Esophagus muscularis mucosa (tissue), 3 donors: ENCODE results near the gene UBL4B.

Experiments used
- POLR2A ChIP-seq: fragments of 450-650 bp; IDR thresholded peaks from one replicate; pipeline ENCODE4 v1.6.1; 2017; ENCODE audit warnings: antibody characterized with exemption, moderate library complexity, mild to moderate bottlenecking, low read depth
- POLR2AphosphoS5 ChIP-seq, 2 donors: sonication (generic); formaldehyde crosslinking; IDR thresholded peaks; one replicate each; pipeline ENCODE4 v1.6.1; 2017; ENCODE audit warnings: antibody characterized with exemption in 2 of 2
- TF ChIP-seq, protein P1 (sequence below), 3 experiments: fragments of 200-600 bp in 2 of 3; fragments of 450-650 bp in 1 of 3; sonication (generic) in 2 of 3; IDR thresholded peaks; one replicate each; pipeline ENCODE4 v1.5.1; 2017 to 2019; ENCODE audit warnings: antibody characterized with exemption in 3 of 3, mild to moderate bottlenecking in 2 of 3, moderate library complexity in 1 of 3

DNA sequence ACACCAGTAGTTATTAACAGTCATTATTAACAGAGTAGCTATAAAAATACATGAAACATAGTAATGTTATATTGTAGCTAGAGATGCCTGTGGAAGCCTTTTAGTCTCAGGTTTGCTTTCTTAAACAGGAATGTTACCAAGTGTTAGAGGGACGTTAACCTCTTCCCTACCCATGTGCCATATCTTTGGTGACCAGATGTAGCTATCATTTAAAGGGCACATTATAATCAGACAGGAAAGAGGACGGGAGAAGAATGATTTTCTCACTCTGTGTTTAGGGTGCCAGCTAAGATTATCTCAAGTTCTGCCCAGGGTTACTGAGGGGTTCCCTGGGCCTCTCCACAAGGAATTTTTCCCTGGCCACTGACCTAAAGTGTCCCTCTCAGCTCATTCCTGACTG is 20.9 kb upstream of the UBL4B start:
- TF ChIP-seq POLR2AphosphoS5 (IDR thresholded peaks at IDR 0.05) (no peak), POLR2A (no peak)
- TF ChIP-seq, protein P1, sequence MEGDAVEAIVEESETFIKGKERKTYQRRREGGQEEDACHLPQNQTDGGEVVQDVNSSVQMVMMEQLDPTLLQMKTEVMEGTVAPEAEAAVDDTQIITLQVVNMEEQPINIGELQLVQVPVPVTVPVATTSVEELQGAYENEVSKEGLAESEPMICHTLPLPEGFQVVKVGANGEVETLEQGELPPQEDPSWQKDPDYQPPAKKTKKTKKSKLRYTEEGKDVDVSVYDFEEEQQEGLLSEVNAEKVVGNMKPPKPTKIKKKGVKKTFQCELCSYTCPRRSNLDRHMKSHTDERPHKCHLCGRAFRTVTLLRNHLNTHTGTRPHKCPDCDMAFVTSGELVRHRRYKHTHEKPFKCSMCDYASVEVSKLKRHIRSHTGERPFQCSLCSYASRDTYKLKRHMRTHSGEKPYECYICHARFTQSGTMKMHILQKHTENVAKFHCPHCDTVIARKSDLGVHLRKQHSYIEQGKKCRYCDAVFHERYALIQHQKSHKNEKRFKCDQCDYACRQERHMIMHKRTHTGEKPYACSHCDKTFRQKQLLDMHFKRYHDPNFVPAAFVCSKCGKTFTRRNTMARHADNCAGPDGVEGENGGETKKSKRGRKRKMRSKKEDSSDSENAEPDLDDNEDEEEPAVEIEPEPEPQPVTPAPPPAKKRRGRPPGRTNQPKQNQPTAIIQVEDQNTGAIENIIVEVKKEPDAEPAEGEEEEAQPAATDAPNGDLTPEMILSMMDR (IDR thresholded peaks at IDR 0.05) = no peak
